Keratinocyte (primary cell): ENCODE measurements around the gene RIPOR2. TPM values are rescaled to one million over a fixed set of nuclear protein-coding genes. Genes with fewer than 3 reads are reported as not detected.

Experiments used
- DNase-seq: peaks from one replicate; pipeline ENCODE4 v3.0.0-alpha.2; 2011; ENCODE audit warnings: low read depth, missing footprints, low spot score
- FAIRE-seq: peaks from 2 replicates; lab custom pipeline; 2011; peaks lifted over from hg19 to GRCh38; lab: Jason Lieb, UNC
- H2AFZ ChIP-seq: 2 replicates; pipeline ENCODE4 v1.6.0; 2012; ENCODE audit warnings: low read length, control low read depth, inconsistent platforms; ENCODE audit not compliant: control insufficient read depth
- H3K27ac ChIP-seq: 2 replicates; pipeline ENCODE4 v1.5.1; 2011; ENCODE audit warnings: low read length; ENCODE audit not compliant: control insufficient read depth, insufficient read depth
- H3K27me3 ChIP-seq: 3 replicates; pipeline ENCODE4 v1.6.0; 2011; ENCODE audit warnings: low read length; ENCODE audit not compliant: control insufficient read depth, insufficient read depth; ENCODE audit errors: extremely low read depth
- H3K36me3 ChIP-seq, 2 experiments: 2 replicates in 1 of 2; 3 replicates in 1 of 2; pipeline ENCODE4 v1.5.1; 2011; ENCODE audit warnings: low read length in 2 of 2, mild to moderate bottlenecking in 1 of 2; ENCODE audit not compliant: control insufficient read depth in 2 of 2, insufficient read depth in 2 of 2; ENCODE audit errors: extremely low read depth in 1 of 2
- H3K4me1 ChIP-seq: 3 replicates; pipeline ENCODE4 v1.5.1; 2011; ENCODE audit warnings: low read length; ENCODE audit not compliant: control insufficient read depth, insufficient read depth; ENCODE audit errors: extremely low read depth
- H3K4me2 ChIP-seq: 3 replicates; pipeline ENCODE4 v1.6.0; 2011; ENCODE audit warnings: low read depth, low read length; ENCODE audit not compliant: control insufficient read depth, insufficient read depth; ENCODE audit errors: extremely low read depth
- H3K4me3 ChIP-seq, 3 experiments: fragments of 200-600 bp in 1 of 3; sonication (generic) in 1 of 3; 2 replicates in 2 of 3; 3 replicates in 1 of 3; pipeline ENCODE4 v1.5.1; 2011 to 2016; ENCODE audit warnings: low read length in 3 of 3, mild to moderate bottlenecking in 3 of 3, control low read depth in 2 of 3, inconsistent platforms in 1 of 3, low read depth in 1 of 3, mixed read lengths in 1 of 3, mixed run types in 1 of 3, moderate library complexity in 1 of 3; ENCODE audit not compliant: control insufficient read depth in 2 of 3, insufficient read depth in 2 of 3; ENCODE audit errors: extremely low read depth in 1 of 3
- H3K79me2 ChIP-seq: 2 replicates; pipeline ENCODE4 v1.6.0; 2012; ENCODE audit warnings: low read length; ENCODE audit not compliant: control insufficient read depth, insufficient read depth
- H3K9ac ChIP-seq: 3 replicates; pipeline ENCODE4 v1.6.0; 2011; ENCODE audit warnings: low read length; ENCODE audit not compliant: control insufficient read depth, insufficient read depth; ENCODE audit errors: extremely low read depth
- H3K9me1 ChIP-seq: 3 replicates; pipeline ENCODE4 v1.6.0; 2011; ENCODE audit warnings: low read length; ENCODE audit not compliant: control insufficient read depth, insufficient read depth; ENCODE audit errors: extremely low read depth
- H3K9me3 ChIP-seq: 2 replicates; pipeline ENCODE4 v1.5.1; 2012; ENCODE audit warnings: low read depth, low read length; ENCODE audit not compliant: control insufficient read depth
- H4K20me1 ChIP-seq: 3 replicates; pipeline ENCODE4 v1.6.0; 2011; ENCODE audit warnings: low read length; ENCODE audit not compliant: control insufficient read depth, insufficient read depth; ENCODE audit errors: extremely low read depth
- EZH2 ChIP-seq: IDR thresholded peaks from one replicate; pipeline ENCODE4 v1.6.1; 2012; ENCODE audit warnings: inconsistent platforms, mild to moderate bottlenecking, low read length, moderate library complexity
- dilution Hi-C: fragments of 300-500 bp; cut with MboI; formaldehyde crosslinking; loops from one replicate; pipeline ENCODE4 v1.7.0; 2020; ENCODE audit warnings: low sequenced_read_pairs; ENCODE audit not compliant: extremely low pct_ligation_motif_present
- polyA plus RNA-seq, 5 experiments: library from polyadenylated mRNA; depleted of rRNA in 3 of 5; stranded (reverse) in 3 of 5; stranded (forward) in 1 of 5; unstranded in 1 of 5; fragments of >200 nt; gene quantifications; 1 replicate in 1 of 5; 2 replicates in 3 of 5; 3 replicates in 1 of 5; pipeline versions ENCODE4 v1.2.1 to v1.2.3, GENCODE V29; 2011 to 2012; ENCODE audit warnings: missing spikeins in 2 of 5, low read depth in 1 of 5, low replicate concordance in 1 of 5
- TF ChIP-seq, protein P1 (sequence below), 3 experiments: IDR thresholded peaks in 1 of 3; conservative IDR thresholded peaks in 1 of 3; optimal IDR thresholded peaks in 1 of 3; 2 replicates in 2 of 3; 3 replicates in 1 of 3; pipeline versions ENCODE3 to v1.5.1; 2011; ENCODE audit warnings: low read length in 3 of 3, mild to moderate bottlenecking in 3 of 3, moderate library complexity in 2 of 3, control low read depth in 1 of 3, inconsistent platforms in 1 of 3; ENCODE audit not compliant: insufficient read depth in 2 of 3; ENCODE audit errors: extremely low read depth in 1 of 3

The RIPOR2 gene
- polyA plus RNA-seq, 1 donor (not counting 4 experiments of a cell fraction or from before 2014, with no cell fraction given), result 0.07 TPM

DNA sequence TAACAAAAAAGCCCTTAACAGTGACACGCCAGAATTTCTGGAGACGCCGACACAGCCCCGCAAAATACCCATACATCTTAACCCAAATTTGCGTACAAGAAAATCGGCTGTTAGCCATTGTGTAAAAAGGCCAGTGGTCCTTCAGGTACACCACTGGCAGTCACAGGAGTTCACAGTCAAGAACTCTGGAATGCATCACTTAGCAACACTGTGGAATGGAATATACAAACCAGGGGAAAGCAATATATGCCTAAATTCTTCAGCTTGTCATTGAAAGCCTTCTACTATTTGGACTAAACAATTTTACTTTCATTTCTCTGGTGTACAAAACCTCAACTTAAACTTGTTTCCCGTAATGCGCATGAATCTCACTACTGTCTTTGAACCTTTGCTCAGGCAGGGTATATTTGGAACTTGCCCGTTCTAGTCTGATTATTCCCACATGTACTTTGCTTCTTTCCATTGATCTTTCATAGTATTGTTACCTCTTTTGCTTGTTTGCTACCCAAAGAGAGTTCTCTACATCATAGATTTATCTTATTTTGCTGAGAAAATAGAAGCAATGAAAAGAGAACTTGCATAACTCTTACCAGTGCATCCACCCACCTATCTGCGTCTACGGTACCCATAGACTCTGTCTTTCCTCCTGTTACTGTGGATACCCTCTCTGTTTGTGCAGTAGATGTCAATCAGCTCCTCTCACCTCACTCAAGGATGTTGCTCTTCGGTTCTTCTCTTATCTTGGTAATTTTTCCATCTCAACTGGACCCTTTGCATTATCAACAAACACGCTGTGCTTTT is 136.8 kb downstream of the RIPOR2 start, which contains the start of gene ARMH2:
TSS of gene ARMH2 (minus strand) at position 178 of the 801 bp plus-strand sequence. CDS start at position 118, 60 bp downstream.
- Histone ChIP-seq H3K9ac (no peak within 1 kb of the TSS), H3K9me3 (no peaks in the 10 kb centered on the region), H4K20me1 (no peaks in the 10 kb centered on the region), H3K36me3 (no peaks in the 10 kb centered on the region), H3K27ac (no peak within 1 kb of the TSS), H2AFZ (no peak within 1 kb of the TSS), H3K79me2 (no peaks in the 10 kb centered on the region), H3K27me3 (no peaks in the 10 kb centered on the region), H3K4me2 (peak within 1 kb of the TSS; percentile 7), H3K4me1 (no peaks in the 10 kb centered on the region), H3K9me1 (no peaks in the 10 kb centered on the region), H3K4me3 (no peak within 1 kb of the TSS)
- DNase-seq (no peak), FAIRE-seq (no peak)
- dilution Hi-C loops, result no loop called here
- TF ChIP-seq, protein P1, sequence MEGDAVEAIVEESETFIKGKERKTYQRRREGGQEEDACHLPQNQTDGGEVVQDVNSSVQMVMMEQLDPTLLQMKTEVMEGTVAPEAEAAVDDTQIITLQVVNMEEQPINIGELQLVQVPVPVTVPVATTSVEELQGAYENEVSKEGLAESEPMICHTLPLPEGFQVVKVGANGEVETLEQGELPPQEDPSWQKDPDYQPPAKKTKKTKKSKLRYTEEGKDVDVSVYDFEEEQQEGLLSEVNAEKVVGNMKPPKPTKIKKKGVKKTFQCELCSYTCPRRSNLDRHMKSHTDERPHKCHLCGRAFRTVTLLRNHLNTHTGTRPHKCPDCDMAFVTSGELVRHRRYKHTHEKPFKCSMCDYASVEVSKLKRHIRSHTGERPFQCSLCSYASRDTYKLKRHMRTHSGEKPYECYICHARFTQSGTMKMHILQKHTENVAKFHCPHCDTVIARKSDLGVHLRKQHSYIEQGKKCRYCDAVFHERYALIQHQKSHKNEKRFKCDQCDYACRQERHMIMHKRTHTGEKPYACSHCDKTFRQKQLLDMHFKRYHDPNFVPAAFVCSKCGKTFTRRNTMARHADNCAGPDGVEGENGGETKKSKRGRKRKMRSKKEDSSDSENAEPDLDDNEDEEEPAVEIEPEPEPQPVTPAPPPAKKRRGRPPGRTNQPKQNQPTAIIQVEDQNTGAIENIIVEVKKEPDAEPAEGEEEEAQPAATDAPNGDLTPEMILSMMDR (optimal IDR thresholded peaks at IDR 0.05 in 1 of 3, IDR thresholded peaks at IDR 0.05 in 1 of 3, conservative IDR thresholded peaks at IDR 0.05 in 1 of 3; ENCODE audit: extremely low read depth in 1 of 3, insufficient read depth in 2 of 3, low read length in 3 of 3), result no peak
- TF ChIP-seq EZH2, result no peak

GRCh38 chr6:24797596-24798216 is 138.1 kb downstream of the RIPOR2 start:
- TF ChIP-seq, protein P1 (optimal IDR thresholded peaks at IDR 0.05 in 1 of 3, IDR thresholded peaks at IDR 0.05 in 1 of 3, conservative IDR thresholded peaks at IDR 0.05 in 1 of 3; ENCODE audit: extremely low read depth in 1 of 3, insufficient read depth in 2 of 3, low read length in 3 of 3), result no peak
- no peak for TF ChIP-seq EZH2
- H3K9me1 ChIP-seq, result no peaks in the 10 kb centered on the region
- no peaks in the 10 kb centered on the region for H3K9me3 ChIP-seq
- H3K36me3 ChIP-seq, result no peaks in the 10 kb centered on the region
- no peak overlapping the region for H3K27ac ChIP-seq
- FAIRE-seq, result no peak
- no peaks in the 10 kb centered on the region for H3K79me2 ChIP-seq
- H3K9ac ChIP-seq, result no peak overlapping the region
- no peak for DNase-seq
- H3K4me2 ChIP-seq, result peak overlapping the region; percentile 7
- H2AFZ ChIP-seq, result no peak overlapping the region
- dilution Hi-C loops, result no loop called here
- H3K27me3 ChIP-seq, result no peaks in the 10 kb centered on the region
- no peaks in the 10 kb centered on the region for H3K4me1 ChIP-seq
- no peaks in the 10 kb centered on the region for H4K20me1 ChIP-seq
- no peak overlapping the region for H3K4me3 ChIP-seq
